Measurements from ENCODE around the gene AMOTL2. TPM values are rescaled to one million over a fixed set of nuclear protein-coding genes. Genes with fewer than 3 reads are reported as not detected.

AMOTL2 gene
- total RNA-seq, 8 experiments from 2014 or later, result 20.7 to 57.9 (median 43.3) TPM

GRCh38 chr3:134376385-134376765, 2.1 kb upstream of the AMOTL2 start:
- H3K4me1 ChIP-seq (replicated peaks in 1 of 2), result peaks cover 11 to 20% of the 10 kb centered on the region in 2 donors
- in situ Hi-C loops (cut with MboI; ENCODE audit: low pct_unique_long_range_greater_than_20kb in 2 of 9, low sequenced_read_pairs in 9 of 9, unreplicated experiment in 9 of 9), result no loop called here
- 75 to 100% (median 90%) methylated on average over 1 to 4 of the region's 4 CpGs; no CpG with 5 or more reads in 4 of the 10 experiments for WGBS, 10 experiments
- no peak for ATAC-seq (replicated peaks in 6 of 8)
- no peak overlapping the region for H3K4me3 ChIP-seq
- H3K27ac ChIP-seq, result no peak overlapping the region

GRCh38 chr3:134375582-134376384, 1.5 kb upstream of the AMOTL2 start:
- no peak for ATAC-seq (replicated peaks in 6 of 8)
- in situ Hi-C loops (cut with MboI; ENCODE audit: low pct_unique_long_range_greater_than_20kb in 2 of 9, low sequenced_read_pairs in 9 of 9, unreplicated experiment in 9 of 9), result no loop called here
- Histone ChIP-seq H3K4me1 (replicated peaks in 1 of 2) (peaks cover 11 to 20% of the 10 kb centered on the region in 2 donors), H3K27ac (no peak overlapping the region), H3K4me3 (no peak overlapping the region)
- 62 to 100% (median 79%) methylated on average over 1 to 5 of the region's 8 CpGs; no CpG with 5 or more reads in 2 of the 10 experiments for WGBS, 10 experiments

- Histone ChIP-seq H3K27ac (peak overlapping the region; percentile 96 to 98), H3K4me3 (peak overlapping the region; percentile 61 to 95 (median 90)), H3K4me1 (replicated peaks in 1 of 2) (peaks cover 11 to 20% of the 10 kb centered on the region in 2 donors)
- ATAC-seq (replicated peaks in 6 of 8), result peak; percentile 13 to 64 (median 46)
- in situ Hi-C loops (cut with MboI; ENCODE audit: low pct_unique_long_range_greater_than_20kb in 2 of 9, low sequenced_read_pairs in 9 of 9, unreplicated experiment in 9 of 9), result no loop called here
- WGBS, 10 experiments, result 0 to 32% (median 24%) methylated on average over 1 to 17 of the region's 30 CpGs; no CpG with 5 or more reads in 5 of the 10 experiments
Observed at GRCh38 chr3:134374791-134375581, 739 bp upstream of the AMOTL2 start.

- H3K27ac ChIP-seq, result peak overlapping the region; percentile 96 to 98
- H3K4me3 ChIP-seq, result peak overlapping the region; percentile 61 to 95 (median 90)
- in situ Hi-C loops (cut with MboI; ENCODE audit: low pct_unique_long_range_greater_than_20kb in 2 of 9, low sequenced_read_pairs in 9 of 9, unreplicated experiment in 9 of 9), result no loop called here
- 0 to 2% (median 0%) methylated on average over 1 to 8 of the region's 51 CpGs; no CpG with 5 or more reads in 3 of the 10 experiments for WGBS, 10 experiments
- ATAC-seq (replicated peaks in 6 of 8), result peak; percentile 39 to 66 (median 60)
- H3K4me1 ChIP-seq (replicated peaks in 1 of 2), result peaks cover 11 to 20% of the 10 kb centered on the region in 2 donors
Observed at GRCh38 chr3:134373271-134374104, 759 bp downstream of the AMOTL2 start.

GRCh38 chr3:134372396-134373270, 1.6 kb downstream of the AMOTL2 start:
- in situ Hi-C loops (cut with MboI; ENCODE audit: low pct_unique_long_range_greater_than_20kb in 2 of 9, low sequenced_read_pairs in 9 of 9, unreplicated experiment in 9 of 9), result no loop called here
- H3K4me1 ChIP-seq (replicated peaks in 1 of 2), result peaks cover 11 to 20% of the 10 kb centered on the region in 2 donors
- H3K4me3 ChIP-seq, result peak overlapping the region; percentile 61 to 95 (median 90)
- peak overlapping the region; percentile 96 to 98 for H3K27ac ChIP-seq
- 0 to 73% (median 0%) methylated on average over 1 to 4 of the region's 9 CpGs; no CpG with 5 or more reads in 5 of the 10 experiments for WGBS, 10 experiments
- no peak for ATAC-seq (replicated peaks in 6 of 8)

- H3K27ac ChIP-seq, result peak overlapping the region in 1 of 2 donors; percentile 98
- ATAC-seq (replicated peaks in 6 of 8), result no peak
- in situ Hi-C loops (cut with MboI; ENCODE audit: low pct_unique_long_range_greater_than_20kb in 2 of 9, low sequenced_read_pairs in 9 of 9, unreplicated experiment in 9 of 9), result no loop called here
- peak overlapping the region; percentile 61 to 95 (median 90) for H3K4me3 ChIP-seq
- 40 to 93% (median 67%) methylated on average over 1 to 6 of the region's 7 CpGs; no CpG with 5 or more reads in 4 of the 10 experiments for WGBS, 10 experiments
- peaks cover 11 to 20% of the 10 kb centered on the region in 2 donors for H3K4me1 ChIP-seq (replicated peaks in 1 of 2)
Observed at GRCh38 chr3:134371542-134372324, 2.5 kb downstream of the AMOTL2 start.

- Histone ChIP-seq H3K4me1 (replicated peaks in 1 of 2) (peaks cover 11 to 20% of the 10 kb centered on the region in 2 donors), H3K27ac (no peak overlapping the region), H3K4me3 (no peak overlapping the region)
- ATAC-seq (replicated peaks in 6 of 8), result no peak
- in situ Hi-C loops (cut with MboI; ENCODE audit: low pct_unique_long_range_greater_than_20kb in 2 of 9, low sequenced_read_pairs in 9 of 9, unreplicated experiment in 9 of 9), result no loop called here
- 58 to 99% (median 88%) methylated on average over 4 to 10 of the region's 34 CpGs; no CpG with 5 or more reads in 7 of the 10 experiments for WGBS, 10 experiments
Observed at GRCh38 chr3:134370611-134371531, 3.4 kb downstream of the AMOTL2 start.

GRCh38 chr3:134369861-134370596, 4.2 kb downstream of the AMOTL2 start:
- 91 to 100% (median 100%) methylated on average over 1 to 2 of the region's 2 CpGs; no CpG with 5 or more reads in 5 of the 10 experiments for WGBS, 10 experiments
- in situ Hi-C loops (cut with MboI; ENCODE audit: low pct_unique_long_range_greater_than_20kb in 2 of 9, low sequenced_read_pairs in 9 of 9, unreplicated experiment in 9 of 9), result no loop called here
- Histone ChIP-seq H3K27ac (no peak overlapping the region), H3K4me1 (replicated peaks in 1 of 2) (peaks cover 12 to 15% of the 10 kb centered on the region in 2 donors), H3K4me3 (no peak overlapping the region)
- ATAC-seq (replicated peaks in 6 of 8), result no peak

GRCh38 chr3:134369231-134369741, 5.0 kb downstream of the AMOTL2 start:
- no peak overlapping the region for H3K27ac ChIP-seq
- H3K4me3 ChIP-seq, result no peak overlapping the region

GRCh38 chr3:134368751-134369105, 5.5 kb downstream of the AMOTL2 start:
- WGBS, 10 experiments, result 75 to 100% (median 96%) methylated on average over 1 to 2 of the region's 4 CpGs; no CpG with 5 or more reads in 4 of the 10 experiments
- in situ Hi-C loops (cut with MboI; ENCODE audit: low pct_unique_long_range_greater_than_20kb in 2 of 9, low sequenced_read_pairs in 9 of 9, unreplicated experiment in 9 of 9), result no loop called here
- no peak overlapping the region for H3K27ac ChIP-seq
- H3K4me3 ChIP-seq, result no peak overlapping the region
- peaks cover 19 to 23% of the 10 kb centered on the region in 2 donors for H3K4me1 ChIP-seq (replicated peaks in 1 of 2)
- ATAC-seq (replicated peaks in 6 of 8), result no peak

More at GRCh38 chr3:134369231-134369741, 5.0 kb downstream of the AMOTL2 start:
- WGBS, 10 experiments, result 17 to 90% (median 80%) methylated on average over 1 to 9 of the region's 10 CpGs; no CpG with 5 or more reads in 2 of the 10 experiments
- ATAC-seq (replicated peaks in 6 of 8), result no peak
- H3K4me1 ChIP-seq (replicated peaks in 1 of 2), result peaks cover 17 to 19% of the 10 kb centered on the region in 2 donors
- in situ Hi-C loops (cut with MboI; ENCODE audit: low pct_unique_long_range_greater_than_20kb in 2 of 9, low sequenced_read_pairs in 9 of 9, unreplicated experiment in 9 of 9), result no loop called here

Measured in motor neuron (in vitro differentiated cells).